IMR-90 (cell line): ENCODE measurements around the gene PDXK. TPM values are rescaled to one million over a fixed set of nuclear protein-coding genes. Genes with fewer than 3 reads are reported as not detected.
A peak's percentile ranks its signal among the peaks of the same experiment; 100 is the strongest.

Source experiments
- ATAC-seq: fragments of 200-7000 bp; cut with Tn5 transposase; 2 replicates; pipeline ENCODE4 v1.9.1; 2020; ENCODE audit warnings: low read depth, mild to moderate bottlenecking, moderate library complexity
- BruUV-seq: library from RNA; stranded (reverse); fragments of 400-500 nt; replicated peaks from 2 replicates; lab custom pipeline; 2021; lab: Mats Ljungman, UMichigan
- CTCF ChIA-PET: fragments of 300-600 bp; formaldehyde crosslinking; extraction: SDS; loops from one replicate; lab custom pipeline; 2021; ENCODE audit warnings: antibody characterized with exemption; lab: Yijun Ruan, JAX
- POLR2A ChIA-PET: fragments of 300-600 bp; sonication (Branson Sonifier 250); formaldehyde crosslinking; loops from one replicate; lab custom pipeline; 2022; ENCODE audit warnings: antibody characterized with exemption; ENCODE audit not compliant: unreplicated experiment; lab: Charles Lee
- DNase-seq: peaks from one replicate; pipeline ENCODE4 v3.0.0; 2013
- H2AFZ ChIP-seq: replicated peaks from 2 replicates; pipeline ENCODE3; 2013; ENCODE audit warnings: low read length, mild to moderate bottlenecking; ENCODE audit not compliant: poor library complexity
- H2AK5ac ChIP-seq: 2 replicates; pipeline ENCODE4 v1.6.1; 2013; ENCODE audit warnings: low read depth, low read length, inconsistent platforms
- H2AK9ac ChIP-seq: replicated peaks from 2 replicates; pipeline ENCODE3; 2013; ENCODE audit warnings: mild to moderate bottlenecking, low read depth, low read length, moderate library complexity; ENCODE audit not compliant: poor library complexity
- H2BK120ac ChIP-seq: 2 replicates; pipeline ENCODE4 v1.6.1; 2013; ENCODE audit warnings: low read depth, low read length, inconsistent platforms
- H2BK15ac ChIP-seq: 3 replicates; pipeline ENCODE4 v1.6.1; 2013; ENCODE audit warnings: low read depth, low read length, inconsistent platforms
- H2BK20ac ChIP-seq: 2 replicates; pipeline ENCODE4 v1.6.1; 2013; ENCODE audit warnings: low read depth, mild to moderate bottlenecking, inconsistent platforms, low read length, moderate library complexity
- H2BK5ac ChIP-seq: 2 replicates; pipeline ENCODE4 v1.6.1; 2013; ENCODE audit warnings: mild to moderate bottlenecking, low read depth, low read length, inconsistent platforms; ENCODE audit not compliant: poor library complexity, severe bottlenecking
- H3K14ac ChIP-seq: replicated peaks from 2 replicates; pipeline ENCODE4 v1.6.1; 2013; ENCODE audit warnings: low read depth, low read length, inconsistent platforms
- H3K18ac ChIP-seq: 2 replicates; pipeline ENCODE4 v1.6.1; 2013; ENCODE audit warnings: low read depth, low read length, control low read depth
- H3K23ac ChIP-seq: 2 replicates; pipeline ENCODE4 v1.6.1; 2013; ENCODE audit warnings: low read depth, low read length, inconsistent platforms
- H3K27ac ChIP-seq: 2 replicates; pipeline ENCODE4 v1.5.1; 2013; ENCODE audit warnings: mild to moderate bottlenecking, control low read depth, low read length; ENCODE audit not compliant: insufficient read depth
- H3K27me3 ChIP-seq: 2 replicates; pipeline ENCODE4 v1.6.1; 2013; ENCODE audit warnings: low read length; ENCODE audit not compliant: control insufficient read depth, insufficient read depth
- H3K36me3 ChIP-seq: 2 replicates; pipeline ENCODE4 v1.6.1; 2013; ENCODE audit warnings: low read length, mixed read lengths; ENCODE audit not compliant: control insufficient read depth, insufficient read depth
- H3K4ac ChIP-seq: 2 replicates; pipeline ENCODE4 v1.6.1; 2013; ENCODE audit warnings: low read depth, low read length, inconsistent platforms
- H3K4me1 ChIP-seq: 2 replicates; pipeline ENCODE4 v1.6.1; 2013; ENCODE audit warnings: low read length, mixed read lengths; ENCODE audit not compliant: control insufficient read depth, insufficient read depth
- H3K4me2 ChIP-seq: 2 replicates; pipeline ENCODE4 v1.6.1; 2013; ENCODE audit warnings: low read depth, mild to moderate bottlenecking, control low read depth, low read length, moderate library complexity
- H3K4me3 ChIP-seq: 2 replicates; pipeline ENCODE4 v1.5.1; 2013; ENCODE audit warnings: low read depth, mild to moderate bottlenecking, control low read depth, low read length, moderate library complexity; ENCODE audit not compliant: insufficient read depth
- H3K56ac ChIP-seq: 2 replicates; pipeline ENCODE4 v1.6.1; 2013; ENCODE audit warnings: low read length, inconsistent platforms; ENCODE audit not compliant: insufficient read depth; ENCODE audit errors: extremely low read depth
- H3K79me1 ChIP-seq, 2 experiments: 2 replicates each; pipeline ENCODE4 v1.6.1; 2013; ENCODE audit warnings: low read length in 2 of 2, inconsistent platforms in 1 of 2, low read depth in 1 of 2
- H3K9ac ChIP-seq: 2 replicates; pipeline ENCODE4 v1.6.1; 2013; ENCODE audit warnings: low read depth, low read length, control low read depth
- H3K9me1 ChIP-seq: 2 replicates; pipeline ENCODE4 v1.6.1; 2013; ENCODE audit warnings: low read length, inconsistent platforms; ENCODE audit not compliant: insufficient read depth
- H3K9me3 ChIP-seq: 2 replicates; pipeline ENCODE4 v1.6.1; 2013; ENCODE audit warnings: low read length; ENCODE audit not compliant: control insufficient read depth, insufficient read depth
- H4K20me1 ChIP-seq: 2 replicates; pipeline ENCODE4 v1.6.1; 2013; ENCODE audit warnings: low read length, inconsistent platforms; ENCODE audit not compliant: insufficient read depth
- H4K5ac ChIP-seq: 2 replicates; pipeline ENCODE4 v1.6.1; 2013; ENCODE audit warnings: mild to moderate bottlenecking, low read depth, low read length, control low read depth
- H4K8ac ChIP-seq, 2 experiments: 2 replicates each; pipeline ENCODE4 v1.6.1; 2013; ENCODE audit warnings: low read depth in 2 of 2, low read length in 2 of 2, control low read depth in 1 of 2, inconsistent platforms in 1 of 2
- H4K91ac ChIP-seq: 2 replicates; pipeline ENCODE4 v1.6.1; 2013; ENCODE audit warnings: low read depth, low read length, inconsistent platforms; ENCODE audit not compliant: insufficient read depth
- CEBPB ChIP-seq: IDR thresholded peaks from 2 replicates; pipeline ENCODE4 v1.6.1; 2012; ENCODE audit warnings: low read depth, low read length, improper control_type of control experiment
- RCOR1 ChIP-seq: IDR thresholded peaks from 2 replicates; pipeline ENCODE4 v1.6.1; 2012; ENCODE audit warnings: mild to moderate bottlenecking, low read length, improper control_type of control experiment; ENCODE audit not compliant: insufficient replicate concordance
- SMC3 ChIP-seq: fragments of 150-350 bp; IDR thresholded peaks from 2 replicates; pipeline ENCODE4 v1.6.1; 2016; ENCODE audit warnings: low read depth, mild to moderate bottlenecking, antibody characterized with exemption, low read length, moderate library complexity
- WGBS, 2 experiments: methylation state at CpG; one replicate each; pipeline versions ENCODE4 v1.1.5 to v1.1.7; 2013; ENCODE audit warnings: missing lambda C conversion rate in 2 of 2; ENCODE audit not compliant: insufficient read length in 1 of 2; ENCODE audit errors: extremely low coverage in 2 of 2; 5-methylcytosine and 5-hydroxymethylcytosine counted together
- dilution Hi-C: fragments of 300-500 bp; cut with HindIII; formaldehyde crosslinking; loops from one replicate; pipeline ENCODE4 v1.14.3; 2018; ENCODE audit warnings: low sequenced_read_pairs; ENCODE audit not compliant: unreplicated experiment
- in situ Hi-C: fragments of 300-500 bp; cut with MboI; formaldehyde crosslinking; loops from 3 replicates; pipeline ENCODE4 v1.14.3; 2019; ENCODE audit warnings: low sequenced_read_pairs, inconsistent platforms, mixed read lengths
- intact Hi-C: fragments of 100-400 bp; cut with micrococcal nuclease; formaldehyde crosslinking; loops from 2 replicates; pipeline ENCODE4 v1.10.0; 2022
- polyA plus RNA-seq, 3 experiments: library from polyadenylated mRNA; depleted of rRNA; stranded (reverse); fragments of >200 nt; gene quantifications; 2 replicates each; pipeline ENCODE4 v1.2.3, GENCODE V29; 2012; ENCODE audit warnings: low replicate concordance in 1 of 3
- total RNA-seq: library from RNA; depleted of rRNA; stranded (reverse); fragments of >200 nt; gene quantifications from 2 replicates; pipeline ENCODE4 v1.2.3, GENCODE V29; 2012

The PDXK gene
- total and polyA plus RNA-seq, 2 of the 4 experiments (the other 2 are of a cell fraction): 155 to 312 TPM

GRCh38 chr21:43727519-43728153 is 8.7 kb downstream of the PDXK start:
- peaks cover 36% of the 10 kb centered on the region for H4K20me1 ChIP-seq
- peak overlapping the region; percentile 76 for H3K18ac ChIP-seq
- H2BK15ac ChIP-seq: peak overlapping the region; percentile 93; the same call in 2 of the 3 replicates
- POLR2A ChIA-PET: interaction anchor here (0.9 kb wide), 1 partner anchor 9 kb away, joined by 3 read pairs; no protein-coding TSS in a partner anchor
- no TSS peak for BruUV-seq
- H3K27ac ChIP-seq: peak overlapping the region; percentile 85
- peak overlapping the region; percentile 76; the same call in 1 of the 2 replicates for H3K23ac ChIP-seq
- ATAC-seq (peak; percentile 2), DNase-seq (peak; percentile 22)
- dilution Hi-C loops (no loop called here), in situ Hi-C loops (no loop called here), intact Hi-C loops (loop anchor here (10.0 kb wide), 1 partner anchor 63 kb away; no protein-coding TSS in a partner anchor)
- peak overlapping the region; percentile 96 for H2AK5ac ChIP-seq
- peak overlapping the region; percentile 95 for H4K91ac ChIP-seq
- peak overlapping the region; percentile 96 for H3K4ac ChIP-seq
- H3K56ac ChIP-seq: peak overlapping the region; percentile 60; the same call in 1 of the 2 replicates
- 73% methylated on average over 6 of the region's 10 CpGs; no CpG with 5 or more reads in 1 of the 2 experiments for WGBS, 2 experiments
- H2BK120ac ChIP-seq: peak overlapping the region; percentile 95
- H2BK5ac ChIP-seq: peak overlapping the region; percentile 95
- peak overlapping the region; percentile 22 for H3K9ac ChIP-seq
- H3K4me3 ChIP-seq: no peak overlapping the region
- peak overlapping the region; percentile 68 for H3K14ac ChIP-seq
- CTCF ChIA-PET: no interaction called here
- peak overlapping the region; percentile 72 to 96 for H4K8ac ChIP-seq
- peaks cover 22% of the 10 kb centered on the region for H3K9me1 ChIP-seq
- peak overlapping the region; percentile 63 for H4K5ac ChIP-seq
- TF ChIP-seq CEBPB (0 out of 2 replicates have a peak, but pooled peaks have one; percentile 45), RCOR1 (peak; percentile 89), SMC3 (no peak)
- peaks cover 10% of the 10 kb centered on the region for H3K36me3 ChIP-seq
- peaks cover 23% of the 10 kb centered on the region for H3K4me1 ChIP-seq
- H3K27me3 ChIP-seq: no peaks in the 10 kb centered on the region
- H3K79me1 ChIP-seq: peaks cover 29 to 84% of the 10 kb centered on the region in 2 experiments
- peak overlapping the region; percentile 93 for H2AFZ ChIP-seq
- peak overlapping the region; percentile 95 for H2AK9ac ChIP-seq
- H2BK20ac ChIP-seq: peak overlapping the region; percentile 41; the same call in 1 of the 2 replicates
- H3K9me3 ChIP-seq: no peaks in the 10 kb centered on the region
- H3K4me2 ChIP-seq: peak overlapping the region; percentile 3; the same call in 1 of the 2 replicates
